OCI-LY7 (cell line): ENCODE results near the gene RFX2. TPM values are rescaled to one million over a fixed set of nuclear protein-coding genes. Genes with fewer than 3 reads are reported as not detected.
A peak's percentile ranks its signal among the peaks of the same experiment; 100 is the strongest.

ENCODE experiments used
- BruUV-seq: library from RNA; stranded (reverse); fragments of 400-500 nt; replicated peaks from 2 replicates; lab custom pipeline; 2021; lab: Mats Ljungman, UMichigan
- CTCF ChIA-PET: fragments of 300-600 bp; sonication (Branson Sonifier 250); formaldehyde crosslinking; loops from one replicate; lab custom pipeline; 2022; ENCODE audit warnings: antibody characterized with exemption; ENCODE audit not compliant: unreplicated experiment; lab: Charles Lee
- POLR2A ChIA-PET: fragments of 300-600 bp; sonication (Branson Sonifier 250); formaldehyde crosslinking; loops from one replicate; lab custom pipeline; 2022; ENCODE audit warnings: antibody characterized with exemption; lab: Charles Lee
- DNase-seq: peaks from one replicate; pipeline ENCODE4 v3.0.0-alpha.2; 2015; ENCODE audit warnings: low spot score
- H2AFZ ChIP-seq: fragments of 200-600 bp; sonication (generic), shearing (Covaris generic); 2 replicates; pipeline ENCODE4 v1.6.1; 2014; ENCODE audit warnings: mild to moderate bottlenecking, antibody characterized with exemption, low read length, moderate library complexity
- H3K27ac ChIP-seq: fragments of 200-600 bp; sonication (generic); 2 replicates; pipeline ENCODE4 v1.5.1; 2014; ENCODE audit warnings: mixed run types, low read depth, mild to moderate bottlenecking, moderate library complexity, low read length, inconsistent platforms; ENCODE audit not compliant: poor library complexity, severe bottlenecking
- H3K36me3 ChIP-seq: fragments of 200-600 bp; sonication (generic); 2 replicates; pipeline ENCODE4 v1.6.1; 2014; ENCODE audit warnings: mild to moderate bottlenecking, antibody characterized with exemption, low read length, moderate library complexity, mixed read lengths; ENCODE audit not compliant: insufficient read depth
- H3K4me1 ChIP-seq: fragments of 200-600 bp; sonication (generic); 2 replicates; pipeline ENCODE4 v1.5.1; 2014; ENCODE audit warnings: mild to moderate bottlenecking, low read length; ENCODE audit not compliant: insufficient read depth, poor library complexity, severe bottlenecking
- H3K4me2 ChIP-seq: fragments of 200-600 bp; sonication (generic); 2 replicates; pipeline ENCODE4 v1.6.1; 2014; ENCODE audit warnings: mild to moderate bottlenecking, low read length
- H3K4me3 ChIP-seq: fragments of 200-600 bp; sonication (generic); 2 replicates; pipeline ENCODE4 v1.5.1; 2014; ENCODE audit warnings: mild to moderate bottlenecking, low read depth, low read length; ENCODE audit not compliant: poor library complexity, severe bottlenecking
- H3K79me2 ChIP-seq: fragments of 200-600 bp; sonication (generic); 2 replicates; pipeline ENCODE4 v1.6.1; 2016; ENCODE audit warnings: low read depth, mild to moderate bottlenecking, low read length, moderate library complexity, mixed read lengths; ENCODE audit not compliant: insufficient read depth
- H3K9me2 ChIP-seq: fragments of 200-600 bp; sonication (generic); 2 replicates; pipeline ENCODE4 v1.6.1; 2016; ENCODE audit warnings: mild to moderate bottlenecking, low read length, mixed read lengths; ENCODE audit not compliant: insufficient read depth
- H3K9me3 ChIP-seq: fragments of 200-600 bp; sonication (generic); 2 replicates; pipeline ENCODE4 v1.6.1; 2014; ENCODE audit warnings: mild to moderate bottlenecking, mixed run types, low read length, mixed read lengths
- H4K20me1 ChIP-seq: fragments of 200-600 bp; sonication (generic); 2 replicates; pipeline ENCODE4 v1.6.1; 2014; ENCODE audit warnings: mild to moderate bottlenecking, antibody characterized with exemption, low read length, moderate library complexity, mixed read lengths; ENCODE audit not compliant: insufficient read depth
- EZH2phosphoT487 ChIP-seq: fragments of 200-600 bp; sonication (generic); IDR thresholded peaks from 2 replicates; pipeline ENCODE4 v1.6.1; 2018; ENCODE audit warnings: low read depth, borderline replicate concordance, mild to moderate bottlenecking, mixed run types, antibody characterized with exemption, low read length, moderate library complexity, mixed read lengths
- intact Hi-C: fragments of 100-400 bp; cut with micrococcal nuclease; formaldehyde crosslinking; loops from one replicate; pipeline ENCODE4 v1.10.0; 2022; ENCODE audit not compliant: unreplicated experiment
- total RNA-seq, 2 experiments: library from RNA; depleted of rRNA in 1 of 2; stranded (reverse); fragments of >200 nt in 1 of 2; shearing (Covaris generic) in 1 of 2; gene quantifications; 2 replicates each; pipeline ENCODE4 v1.2.3, GENCODE V29; 2014 to 2022
- TF ChIP-seq, protein P1 (sequence below): fragments of 200-600 bp; sonication (generic); conservative IDR thresholded peaks from 2 replicates; pipeline ENCODE4 v1.5.1; 2014; ENCODE audit warnings: mild to moderate bottlenecking, antibody characterized with exemption, low read length, moderate library complexity, mixed read lengths

The RFX2 gene
- total RNA-seq, 2 experiments from 2014 or later = 11.0 to 11.8 TPM

DNA sequence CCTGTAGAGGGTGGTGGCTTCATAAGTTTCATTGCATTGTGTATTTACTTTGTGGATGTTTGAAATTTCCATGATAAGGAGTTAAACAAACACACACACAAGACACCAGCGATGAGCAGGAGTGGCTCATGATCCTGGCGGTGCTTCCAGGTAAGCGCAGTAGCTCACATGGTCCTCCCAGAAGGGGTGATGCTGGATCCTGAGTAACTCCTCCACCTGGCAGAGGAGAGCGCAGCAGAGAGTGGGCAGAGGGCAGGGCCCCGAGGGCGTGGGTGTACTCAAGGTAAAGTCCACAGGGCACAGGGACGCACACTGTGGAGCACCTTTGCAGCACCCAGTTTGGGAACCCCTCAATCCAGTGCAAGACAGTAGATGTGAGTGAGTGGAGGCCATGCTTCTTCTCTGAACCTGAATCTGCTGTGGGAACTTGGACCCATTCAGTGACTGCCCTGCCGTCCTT lies 54.0 kb downstream of the RFX2 start:
- no peak overlapping the region for H2AFZ ChIP-seq
- no peak overlapping the region for H3K4me2 ChIP-seq
- no peak for DNase-seq
- no peaks in the 10 kb centered on the region for H3K9me3 ChIP-seq
- H3K4me3 ChIP-seq = no peak overlapping the region
- BruUV-seq = no TSS peak
- intact Hi-C loops = loop anchor here (10.0 kb wide), 1 partner anchor 248 kb away; no protein-coding TSS in a partner anchor
- POLR2A ChIA-PET = interaction anchor here (1.0 kb wide), 1 partner anchor 23 kb away, joined by 5 read pairs; no protein-coding TSS in a partner anchor
- no peak for TF ChIP-seq EZH2phosphoT487
- TF ChIP-seq, protein P1, sequence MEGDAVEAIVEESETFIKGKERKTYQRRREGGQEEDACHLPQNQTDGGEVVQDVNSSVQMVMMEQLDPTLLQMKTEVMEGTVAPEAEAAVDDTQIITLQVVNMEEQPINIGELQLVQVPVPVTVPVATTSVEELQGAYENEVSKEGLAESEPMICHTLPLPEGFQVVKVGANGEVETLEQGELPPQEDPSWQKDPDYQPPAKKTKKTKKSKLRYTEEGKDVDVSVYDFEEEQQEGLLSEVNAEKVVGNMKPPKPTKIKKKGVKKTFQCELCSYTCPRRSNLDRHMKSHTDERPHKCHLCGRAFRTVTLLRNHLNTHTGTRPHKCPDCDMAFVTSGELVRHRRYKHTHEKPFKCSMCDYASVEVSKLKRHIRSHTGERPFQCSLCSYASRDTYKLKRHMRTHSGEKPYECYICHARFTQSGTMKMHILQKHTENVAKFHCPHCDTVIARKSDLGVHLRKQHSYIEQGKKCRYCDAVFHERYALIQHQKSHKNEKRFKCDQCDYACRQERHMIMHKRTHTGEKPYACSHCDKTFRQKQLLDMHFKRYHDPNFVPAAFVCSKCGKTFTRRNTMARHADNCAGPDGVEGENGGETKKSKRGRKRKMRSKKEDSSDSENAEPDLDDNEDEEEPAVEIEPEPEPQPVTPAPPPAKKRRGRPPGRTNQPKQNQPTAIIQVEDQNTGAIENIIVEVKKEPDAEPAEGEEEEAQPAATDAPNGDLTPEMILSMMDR = no peak
- CTCF ChIA-PET = no interaction called here
- H3K36me3 ChIP-seq = no peaks in the 10 kb centered on the region
- no peaks in the 10 kb centered on the region for H3K9me2 ChIP-seq
- H4K20me1 ChIP-seq = no peaks in the 10 kb centered on the region
- no peaks in the 10 kb centered on the region for H3K79me2 ChIP-seq
- H3K4me1 ChIP-seq = no peaks in the 10 kb centered on the region
- no peak overlapping the region for H3K27ac ChIP-seq

DNA sequence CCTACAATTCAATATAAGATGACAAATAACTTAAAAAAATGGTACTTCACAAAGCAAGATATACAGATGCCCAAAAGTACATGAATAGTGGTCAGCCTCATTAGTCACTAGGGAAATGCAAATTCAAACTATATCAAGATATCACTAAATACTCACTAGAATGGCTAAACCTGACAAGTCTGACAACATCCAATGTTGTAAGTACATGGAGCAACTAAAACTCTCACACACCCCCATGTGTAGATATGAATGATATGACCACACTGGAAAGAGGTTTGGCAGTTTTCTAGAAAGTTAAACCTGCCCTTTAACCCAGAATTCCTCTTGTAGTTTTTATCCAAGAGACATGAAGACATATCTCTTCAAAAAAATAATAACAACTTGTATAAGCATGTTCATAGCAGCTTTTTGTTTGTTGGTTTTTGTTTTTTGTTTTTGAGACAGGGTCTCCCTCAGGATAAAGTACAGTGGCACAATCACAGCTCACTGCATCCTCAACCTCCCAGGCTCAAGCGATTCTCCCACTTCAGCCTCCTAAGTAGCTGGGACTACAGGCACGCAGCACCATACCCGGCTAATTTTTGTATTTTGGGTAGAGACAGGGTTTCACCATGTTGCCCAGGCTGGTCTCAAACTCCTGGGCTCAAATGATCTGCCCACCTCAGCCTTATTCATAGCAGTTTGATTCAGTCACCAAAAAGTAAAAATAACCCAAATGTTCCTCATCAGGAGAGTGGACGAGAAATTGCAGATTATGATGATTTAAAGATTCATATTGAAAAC lies 55.1 kb downstream of the RFX2 start:
- no peaks in the 10 kb centered on the region for H3K9me2 ChIP-seq
- no TSS peak for BruUV-seq
- TF ChIP-seq, protein P1 = no peak
- TF ChIP-seq EZH2phosphoT487 = no peak
- CTCF ChIA-PET = no interaction called here
- H3K4me1 ChIP-seq = no peaks in the 10 kb centered on the region
- no peak overlapping the region for H3K4me3 ChIP-seq
- H2AFZ ChIP-seq = no peak overlapping the region
- no peaks in the 10 kb centered on the region for H3K36me3 ChIP-seq
- no peak overlapping the region for H3K4me2 ChIP-seq
- no peak overlapping the region for H3K27ac ChIP-seq
- H3K9me3 ChIP-seq = no peaks in the 10 kb centered on the region
- no peaks in the 10 kb centered on the region for H3K79me2 ChIP-seq
- POLR2A ChIA-PET = interaction anchor here (1.0 kb wide), 1 partner anchor 24 kb away, joined by 5 read pairs; no protein-coding TSS in a partner anchor
- DNase-seq = no peak
- intact Hi-C loops = loop anchor here (10.0 kb wide), 1 partner anchor 250 kb away; no protein-coding TSS in a partner anchor
- no peaks in the 10 kb centered on the region for H4K20me1 ChIP-seq

DNA sequence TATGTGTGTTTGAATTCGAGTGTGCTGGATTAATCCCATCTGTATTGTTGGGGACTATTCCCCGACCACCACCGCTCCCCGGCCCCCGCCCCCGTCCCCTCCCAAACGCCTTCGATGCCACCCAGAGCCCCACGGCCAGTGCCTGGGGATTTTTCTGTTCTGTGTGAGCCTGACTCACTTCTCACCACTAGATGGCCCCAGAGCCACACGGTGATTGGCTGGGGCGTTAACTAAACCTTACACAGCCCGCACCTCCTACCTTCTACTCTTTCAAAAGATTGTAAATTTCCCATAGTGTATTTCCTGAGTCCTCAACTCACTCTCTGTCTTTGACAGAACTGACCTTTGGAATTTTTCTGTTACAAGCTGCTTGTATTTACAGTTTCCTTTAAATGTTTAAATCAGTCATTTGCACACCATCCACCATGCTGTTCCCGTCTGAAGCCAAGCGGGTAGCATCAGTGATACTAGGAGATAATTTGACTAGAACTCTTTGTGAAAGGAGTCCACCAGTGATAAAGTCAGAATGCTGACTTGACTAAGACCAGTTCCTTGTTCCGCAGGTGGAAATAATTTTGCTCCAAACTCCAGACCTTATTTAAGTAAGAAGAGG lies 61.4 kb downstream of the RFX2 start:
- Histone ChIP-seq H3K9me3 (no peaks in the 10 kb centered on the region), H4K20me1 (no peaks in the 10 kb centered on the region), H3K36me3 (no peaks in the 10 kb centered on the region), H3K27ac (no peak overlapping the region), H3K4me3 (no peak overlapping the region), H3K4me2 (no peak overlapping the region), H2AFZ (no peak overlapping the region), H3K9me2 (no peaks in the 10 kb centered on the region), H3K79me2 (no peaks in the 10 kb centered on the region), H3K4me1 (no peaks in the 10 kb centered on the region)
- ChIA-PET CTCF (no interaction called here), POLR2A (no interaction called here)
- intact Hi-C loops = loop anchor here (1.0 kb wide), 1 partner anchor 76 kb away; no protein-coding TSS in a partner anchor
- no TSS peak for BruUV-seq
- peak; percentile 77 for DNase-seq
- TF ChIP-seq, protein P1 = peak; percentile 88
- no peak for TF ChIP-seq EZH2phosphoT487
